Body of pancreas (tissue), 4 donors: ENCODE data around the gene MMP8.

Source experiments
- CTCF ChIP-seq, 7 experiments: fragments of 450-650 bp in 4 of 7; fragments of 200-600 bp in 3 of 7; sonication (generic) in 3 of 7; IDR thresholded peaks; one replicate each; pipeline ENCODE4 v1.5.1; 2016 to 2019; ENCODE audit warnings: antibody characterized with exemption in 7 of 7
- POLR2A ChIP-seq, 3 donors: fragments of 450-650 bp; IDR thresholded peaks; one replicate each; pipeline ENCODE4 v1.6.1; 2016; ENCODE audit warnings: antibody characterized with exemption in 3 of 3, mild to moderate bottlenecking in 2 of 3

- no peak for TF ChIP-seq CTCF (IDR thresholded peaks at IDR 0.05)
- TF ChIP-seq POLR2A (IDR thresholded peaks at IDR 0.05) = no peak
Measured at GRCh38 chr11:102771351-102771750, 46.6 kb upstream of the MMP8 start.
